IPS-20b (cell line): Measurements from ENCODE around the gene KRAS.

Experiments used
- H3K27ac ChIP-seq: one replicate; pipeline ENCODE4 v1.5.1; 2013; ENCODE audit warnings: low read length
- H3K27me3 ChIP-seq: 2 replicates; pipeline ENCODE4 v1.6.1; 2013; ENCODE audit warnings: mild to moderate bottlenecking, low read length, inconsistent platforms; ENCODE audit not compliant: insufficient read depth
- H3K36me3 ChIP-seq: 2 replicates; pipeline ENCODE4 v1.6.1; 2013; ENCODE audit warnings: low read depth, mild to moderate bottlenecking, inconsistent platforms, low read length, moderate library complexity; ENCODE audit not compliant: insufficient read depth
- H3K4me1 ChIP-seq: 2 replicates; pipeline ENCODE4 v1.6.1; 2013; ENCODE audit warnings: mild to moderate bottlenecking, control low read depth, inconsistent platforms, low read length, moderate library complexity; ENCODE audit not compliant: insufficient read depth
- H3K4me3 ChIP-seq: 2 replicates; pipeline ENCODE4 v1.5.1; 2013; ENCODE audit warnings: mild to moderate bottlenecking, low read length, inconsistent platforms
- H3K9ac ChIP-seq: 2 replicates; pipeline ENCODE4 v1.6.1; 2013; ENCODE audit warnings: low read depth, mild to moderate bottlenecking, inconsistent platforms, low read length, moderate library complexity
- H3K9me3 ChIP-seq: 2 replicates; pipeline ENCODE4 v1.6.1; 2013; ENCODE audit warnings: mild to moderate bottlenecking, low read depth, low read length, inconsistent platforms; ENCODE audit not compliant: insufficient read depth

The KRAS gene

DNA sequence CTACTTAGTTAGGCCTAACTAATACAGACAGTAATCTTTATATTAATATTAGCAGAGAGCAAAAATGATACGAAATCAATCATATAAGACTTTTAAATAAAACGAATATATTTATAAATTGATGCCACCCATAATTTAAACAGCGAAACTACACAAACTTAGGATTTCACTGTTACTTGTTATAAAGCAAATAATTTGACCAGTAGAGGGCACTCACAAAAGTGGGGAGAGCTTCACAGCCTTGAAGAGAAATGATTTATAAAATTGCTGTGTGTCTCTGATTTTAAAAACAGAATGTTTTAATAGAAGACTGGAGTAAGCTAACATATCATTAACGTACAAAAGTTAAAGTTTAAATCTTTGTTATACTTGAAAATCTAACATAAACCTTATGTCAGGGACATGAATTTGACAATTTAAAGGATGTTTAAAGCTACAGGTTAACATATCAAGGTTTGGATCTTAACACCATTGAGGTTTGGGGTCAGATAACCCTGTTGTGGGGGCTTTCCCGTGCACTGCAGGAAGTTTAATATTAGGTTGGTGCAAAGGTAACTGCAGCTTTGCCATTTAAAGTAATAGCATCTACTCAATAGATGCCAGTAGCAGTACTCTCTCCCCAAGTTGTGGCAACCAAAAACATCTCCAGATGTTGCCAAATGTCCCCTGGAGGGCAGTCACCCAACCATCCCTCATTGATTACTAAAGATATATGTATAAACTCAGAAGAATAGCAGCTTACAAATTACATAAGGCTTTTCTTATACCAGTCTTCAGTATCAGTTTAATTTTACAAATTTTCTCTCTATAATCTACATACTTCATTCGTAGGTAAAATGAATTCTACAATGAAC is 9.3 kb downstream of the KRAS start:
- Histone ChIP-seq H3K4me3 (no peak overlapping the region), H3K36me3 (peaks cover 63% of the 10 kb centered on the region), H3K27ac (no peak overlapping the region)

DNA sequence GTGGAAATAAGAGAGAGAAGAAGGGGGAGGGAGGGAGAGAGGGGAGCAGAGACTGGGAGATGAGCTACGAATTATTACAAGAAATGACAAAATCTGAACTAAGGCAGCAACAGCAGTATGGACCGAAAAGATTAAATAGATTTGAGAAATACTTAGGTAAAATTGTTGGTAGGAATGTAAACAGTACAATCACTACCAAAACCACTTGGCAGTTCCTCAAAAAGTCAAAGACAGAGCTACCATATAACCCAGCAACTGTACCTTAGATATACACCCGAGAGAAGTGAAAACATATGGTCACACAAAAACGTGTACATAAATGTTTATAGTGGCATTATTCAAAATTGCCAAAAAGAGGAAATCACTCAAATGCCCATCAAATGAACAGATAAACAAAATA is 14.1 kb downstream of the KRAS start:
- Histone ChIP-seq H3K27ac (no peak overlapping the region), H3K9ac (no peak overlapping the region)

More for the DNA sequence above, 9.3 kb downstream of the KRAS start:
- Histone ChIP-seq H3K9me3 (no peaks in the 10 kb centered on the region), H3K9ac (no peak overlapping the region), H3K4me1 (no peaks in the 10 kb centered on the region), H3K27me3 (no peaks in the 10 kb centered on the region)

GRCh38 chr12:25236190-25236589 is 14.5 kb downstream of the KRAS start:
- no peaks in the 10 kb centered on the region for H3K27me3 ChIP-seq
- no peak overlapping the region for H3K4me3 ChIP-seq
- no peak overlapping the region for H3K9ac ChIP-seq
- no peaks in the 10 kb centered on the region for H3K4me1 ChIP-seq
- H3K27ac ChIP-seq = no peak overlapping the region
- H3K36me3 ChIP-seq = peaks cover 52% of the 10 kb centered on the region
- no peaks in the 10 kb centered on the region for H3K9me3 ChIP-seq

More for the DNA sequence above, 14.1 kb downstream of the KRAS start:
- Histone ChIP-seq H3K4me3 (no peak overlapping the region), H3K36me3 (peaks cover 49% of the 10 kb centered on the region), H3K27me3 (no peaks in the 10 kb centered on the region), H3K9me3 (no peaks in the 10 kb centered on the region), H3K4me1 (no peaks in the 10 kb centered on the region)

DNA sequence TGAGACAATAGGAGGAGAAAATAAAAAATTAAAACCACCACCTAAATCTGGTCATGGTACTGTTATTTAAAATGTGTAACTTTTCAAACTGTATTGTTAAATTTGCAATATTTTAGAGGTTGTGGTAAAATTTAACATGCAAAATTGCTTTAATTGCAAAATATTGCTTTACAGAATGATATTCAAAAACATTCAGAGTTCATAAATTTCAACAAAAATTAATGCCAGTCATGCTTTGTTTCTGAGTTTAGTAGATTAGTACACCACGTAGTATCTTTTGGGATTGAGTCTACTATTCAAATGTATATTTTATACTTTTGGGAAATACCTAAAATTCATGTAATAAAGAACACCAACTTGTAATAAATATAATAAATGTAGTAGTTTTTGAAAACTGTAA is 37.4 kb downstream of the KRAS start:
- Histone ChIP-seq H3K9ac (no peak overlapping the region), H3K27ac (no peak overlapping the region), H3K4me1 (no peaks in the 10 kb centered on the region), H3K9me3 (no peaks in the 10 kb centered on the region), H3K36me3 (peaks cover 24% of the 10 kb centered on the region), H3K4me3 (no peak overlapping the region), H3K27me3 (no peaks in the 10 kb centered on the region)

- H3K36me3 ChIP-seq = peaks cover 52% of the 10 kb centered on the region
Measured at GRCh38 chr12:25208554-25208953, 42.2 kb downstream of the KRAS start.

DNA sequence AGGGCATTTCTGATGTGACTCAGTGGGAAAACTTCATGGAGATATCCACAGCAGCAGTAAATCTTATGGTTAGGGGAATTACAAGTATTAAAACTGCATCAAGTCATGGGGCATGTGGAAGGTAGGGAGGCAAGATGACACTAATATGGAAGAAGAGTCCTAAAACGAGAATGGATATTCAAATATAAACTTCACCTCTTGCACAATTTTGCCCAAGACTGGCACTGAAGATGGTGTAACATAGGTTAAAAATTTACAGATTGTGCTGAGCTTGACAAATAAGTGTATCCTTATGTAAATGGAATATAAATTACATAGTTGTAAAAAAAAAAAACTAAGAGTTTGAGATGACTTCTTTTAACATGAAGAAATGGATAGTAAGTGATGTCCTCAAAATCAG is 42.9 kb downstream of the KRAS start:
- no peaks in the 10 kb centered on the region for H3K9me3 ChIP-seq
- H3K27me3 ChIP-seq = no peaks in the 10 kb centered on the region
- peaks cover 52% of the 10 kb centered on the region for H3K36me3 ChIP-seq
- no peaks in the 10 kb centered on the region for H3K4me1 ChIP-seq
- no peak overlapping the region for H3K4me3 ChIP-seq
- H3K9ac ChIP-seq = no peak overlapping the region
- H3K27ac ChIP-seq = no peak overlapping the region

More at GRCh38 chr12:25208554-25208953, 42.2 kb downstream of the KRAS start:
- no peaks in the 10 kb centered on the region for H3K9me3 ChIP-seq
- no peak overlapping the region for H3K27ac ChIP-seq
- no peaks in the 10 kb centered on the region for H3K27me3 ChIP-seq
- H3K4me3 ChIP-seq = no peak overlapping the region
- H3K4me1 ChIP-seq = no peaks in the 10 kb centered on the region
- H3K9ac ChIP-seq = no peak overlapping the region

- Histone ChIP-seq H3K9ac (no peak overlapping the region), H3K4me3 (no peak overlapping the region), H3K36me3 (peaks cover 52% of the 10 kb centered on the region), H3K27ac (no peak overlapping the region), H3K4me1 (no peaks in the 10 kb centered on the region), H3K9me3 (no peaks in the 10 kb centered on the region), H3K27me3 (no peaks in the 10 kb centered on the region)
Measured at GRCh38 chr12:25207411-25207810, 43.3 kb downstream of the KRAS start.

- Histone ChIP-seq H3K27ac (no peak overlapping the region), H3K4me3 (no peak overlapping the region), H3K9ac (no peak overlapping the region), H3K27me3 (no peaks in the 10 kb centered on the region), H3K4me1 (no peaks in the 10 kb centered on the region), H3K9me3 (no peaks in the 10 kb centered on the region), H3K36me3 (peaks cover 17% of the 10 kb centered on the region)
Measured at GRCh38 chr12:25202137-25202536, 48.6 kb downstream of the KRAS start.

GRCh38 chr12:25200703-25201102 is 50.0 kb downstream of the KRAS start:
- no peak overlapping the region for H3K27ac ChIP-seq
- no peaks in the 10 kb centered on the region for H3K27me3 ChIP-seq
- no peak overlapping the region for H3K4me3 ChIP-seq
- H3K4me1 ChIP-seq = peaks cover 5% of the 10 kb centered on the region; the same call in 1 of the 2 replicates
- no peak overlapping the region for H3K9ac ChIP-seq
- H3K9me3 ChIP-seq = no peaks in the 10 kb centered on the region
- peaks cover 6% of the 10 kb centered on the region; the same call in 1 of the 2 replicates for H3K36me3 ChIP-seq

DNA sequence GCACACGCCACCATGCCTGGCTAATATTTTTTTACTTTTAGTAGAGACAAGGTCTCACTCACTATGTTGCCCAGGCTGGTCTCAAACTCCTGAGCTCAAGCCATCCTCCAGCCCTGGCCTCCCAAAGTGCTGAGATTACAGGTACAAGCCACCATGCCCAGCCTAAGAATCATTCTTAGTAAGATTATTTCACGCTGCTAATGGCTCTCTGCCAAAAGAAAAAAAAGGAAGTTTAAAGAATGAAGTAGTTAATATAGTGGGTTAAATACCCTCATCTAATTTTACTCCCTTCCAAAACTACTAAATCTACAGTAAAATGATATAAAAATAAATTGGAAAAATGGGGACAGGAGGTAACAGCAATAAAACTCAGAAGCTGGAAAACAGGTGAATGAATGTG is 53.1 kb downstream of the KRAS start:
- no peak overlapping the region for H3K4me3 ChIP-seq
- no peaks in the 10 kb centered on the region for H3K9me3 ChIP-seq
- no peak overlapping the region for H3K27ac ChIP-seq
- peaks cover 5% of the 10 kb centered on the region; the same call in 1 of the 2 replicates for H3K4me1 ChIP-seq
- no peak overlapping the region for H3K9ac ChIP-seq
- no peaks in the 10 kb centered on the region for H3K36me3 ChIP-seq
- H3K27me3 ChIP-seq = no peaks in the 10 kb centered on the region

DNA sequence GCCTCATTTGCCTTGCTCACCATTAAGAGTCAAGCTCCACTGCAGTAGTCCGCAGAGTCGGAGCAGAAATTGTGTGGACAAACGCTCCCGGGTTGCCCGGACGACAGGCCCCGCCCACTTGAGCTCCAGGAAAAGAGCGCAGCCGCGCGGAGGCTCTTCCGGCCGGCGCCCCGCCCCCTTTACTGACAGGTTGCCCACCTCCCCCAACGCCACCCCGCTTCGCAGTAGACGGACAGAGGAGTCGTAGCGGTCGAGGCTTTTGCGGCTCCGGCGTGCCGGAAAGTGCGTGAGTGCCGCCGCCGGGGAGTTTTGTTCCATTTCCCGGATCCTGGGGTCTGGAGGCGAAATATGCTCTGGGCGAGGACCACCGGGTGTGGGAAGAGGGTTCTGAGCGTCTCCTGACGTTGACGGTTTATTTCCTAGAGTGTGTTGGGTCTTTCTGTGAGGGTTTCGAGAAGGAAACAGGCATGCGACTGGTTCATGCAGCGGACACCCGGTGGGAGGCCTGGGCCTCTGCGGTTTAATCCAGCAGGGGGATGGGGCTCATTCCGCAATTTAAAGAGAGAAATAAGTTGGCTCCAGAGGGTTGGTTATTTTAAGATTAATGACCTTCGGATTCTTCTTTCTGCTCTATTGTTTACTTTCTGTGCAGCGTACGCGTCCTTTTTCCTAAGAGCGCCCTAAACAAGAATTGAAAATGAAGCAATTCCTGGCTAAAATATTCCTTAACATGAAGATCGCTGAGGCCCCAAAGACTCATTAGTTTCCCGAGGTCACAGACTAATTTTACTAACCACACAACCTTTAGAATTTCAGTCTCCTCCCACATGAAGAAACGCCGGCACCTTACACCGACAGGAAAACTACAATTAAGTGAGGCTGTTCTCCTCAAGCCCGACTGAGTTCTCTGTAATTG is 55.4 kb downstream of the KRAS start, which contains the start of the genes DNAI7 and ETFRF1:
TSS of gene DNAI7 (minus strand) at position 105 of the 916 bp plus-strand sequence. CDS start at position 23, 82 bp downstream.
TSS of gene ETFRF1 (plus strand) at position 182 of the 916 bp plus-strand sequence. CDS start 8,720 bp downstream, outside the sequence.
- Histone ChIP-seq H3K9me3 (no peaks in the 10 kb centered on the region), H3K27ac (peak within 1 kb of the TSS; percentile 34), H3K27me3 (no peaks in the 10 kb centered on the region), H3K4me1 (peaks cover 5% of the 10 kb centered on the region; the same call in 1 of the 2 replicates), H3K9ac (peak within 1 kb of the TSS; percentile 91), H3K36me3 (no peaks in the 10 kb centered on the region), H3K4me3 (peak within 1 kb of the TSS; percentile 80)
